Astrocyte of the hippocampus (primary cell): ENCODE data around the gene DIAPH3.

Source experiments
- DNase-seq: peaks from one replicate; pipeline ENCODE4 v3.0.0; 2011; ENCODE audit warnings: low read depth, low spot score

Gene DIAPH3

GRCh38 chr13:59789558-59789957 lies 374.2 kb downstream of the DIAPH3 start:
- no peak for DNase-seq

GRCh38 chr13:59787679-59788078 lies 376.0 kb downstream of the DIAPH3 start:
- DNase-seq: no peak

GRCh38 chr13:59782696-59783095 lies 381.0 kb downstream of the DIAPH3 start:
- no peak for DNase-seq

DNA sequence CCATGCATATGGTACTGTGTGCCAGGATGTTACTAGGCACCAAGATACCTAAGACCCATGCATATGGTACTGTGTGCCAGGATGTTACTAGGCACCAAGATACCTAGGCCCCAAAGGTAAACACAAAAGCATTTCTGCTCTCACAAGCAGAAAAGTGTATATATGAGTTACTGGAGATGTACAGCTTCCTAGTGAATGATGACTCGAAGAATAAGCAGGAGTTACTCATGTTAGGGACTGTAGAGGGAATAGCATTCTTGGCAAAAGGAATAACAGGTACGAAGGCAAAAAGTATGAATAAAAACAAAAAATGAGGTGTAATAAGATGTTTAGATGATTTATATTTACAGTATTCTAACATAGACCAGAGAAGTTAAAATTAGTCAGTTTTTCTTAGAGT lies 383.7 kb downstream of the DIAPH3 start:
- DNase-seq: no peak

- DNase-seq: peak; percentile 48
These were observed 386.6 kb downstream of the DIAPH3 start for GRCh38 chr13:59776924-59777690.

DNA sequence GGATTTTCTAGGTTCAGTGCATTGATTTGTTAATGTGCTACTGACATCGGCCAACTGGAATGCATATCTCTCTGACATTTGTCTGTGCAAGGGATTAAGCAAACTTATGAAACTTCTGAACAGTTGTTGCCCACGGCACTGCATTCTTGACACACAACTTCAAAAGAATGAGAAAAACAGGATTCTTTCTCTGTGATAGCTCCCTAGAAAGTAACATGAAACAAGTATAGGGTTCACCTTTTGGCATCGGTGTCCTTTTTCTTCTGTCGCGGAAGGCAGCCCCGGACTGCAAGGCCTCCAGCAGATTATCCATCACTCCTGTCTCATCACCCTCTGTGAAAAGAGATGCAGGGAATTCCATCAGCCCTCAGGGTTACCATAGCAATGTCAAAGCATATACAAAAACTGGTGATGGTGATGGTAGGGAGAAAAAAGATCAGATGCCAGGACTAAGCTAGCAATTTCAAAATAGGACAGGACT lies 389.2 kb downstream of the DIAPH3 start:
- DNase-seq: peak; percentile 78

DNA sequence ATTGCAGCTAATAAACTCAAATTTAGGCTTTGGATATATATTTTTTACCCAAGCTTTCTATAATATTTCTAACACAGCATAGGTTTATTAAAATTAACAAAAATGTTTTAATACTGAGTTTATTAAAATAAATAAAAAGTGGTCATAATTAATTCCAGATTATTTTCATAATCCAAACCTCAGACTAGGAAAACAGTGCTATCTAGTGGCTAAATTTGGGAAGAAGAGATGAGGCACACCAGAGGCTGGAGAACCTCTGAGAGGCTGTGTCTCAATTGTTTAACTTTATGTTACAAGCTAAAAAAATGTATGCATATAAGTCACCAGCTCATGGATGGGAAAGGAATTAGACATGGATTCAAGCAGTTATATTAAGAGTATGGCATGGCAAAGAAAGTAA lies 392.5 kb downstream of the DIAPH3 start:
- peak; percentile 35 for DNase-seq

GRCh38 chr13:59770451-59770850 lies 393.3 kb downstream of the DIAPH3 start:
- DNase-seq: no peak

GRCh38 chr13:59766236-59766635 lies 397.5 kb downstream of the DIAPH3 start:
- DNase-seq: no peak

DNA sequence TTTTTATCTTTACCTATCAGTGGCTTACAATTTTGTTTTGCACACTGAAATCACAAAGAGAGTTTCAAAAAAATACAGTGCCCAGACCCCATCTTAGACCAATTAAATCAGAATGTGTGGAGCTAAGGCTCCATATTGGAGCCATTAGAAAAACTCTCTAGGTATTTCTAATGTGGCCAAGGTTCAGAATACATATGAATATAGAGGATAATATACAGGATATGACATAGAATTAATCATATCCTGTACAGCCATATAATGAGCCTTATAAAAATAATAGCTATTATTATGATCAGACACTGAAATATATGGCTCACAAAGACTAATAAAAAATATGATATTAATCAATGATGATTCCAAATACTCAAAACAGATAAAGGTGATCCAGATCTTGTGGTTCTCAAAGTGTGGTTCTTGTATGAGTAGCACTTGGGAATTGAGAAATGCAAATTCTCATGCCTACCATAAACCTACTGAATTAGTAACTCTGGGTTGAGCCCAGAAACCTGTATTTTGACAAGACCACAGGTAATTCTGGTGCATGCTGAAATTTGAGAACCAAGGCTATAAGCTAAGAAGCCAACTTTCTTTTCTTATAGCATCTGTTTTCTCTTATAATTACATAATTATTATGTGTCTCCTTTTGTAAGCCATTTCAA lies 408.0 kb downstream of the DIAPH3 start:
- DNase-seq: no peak

DNA sequence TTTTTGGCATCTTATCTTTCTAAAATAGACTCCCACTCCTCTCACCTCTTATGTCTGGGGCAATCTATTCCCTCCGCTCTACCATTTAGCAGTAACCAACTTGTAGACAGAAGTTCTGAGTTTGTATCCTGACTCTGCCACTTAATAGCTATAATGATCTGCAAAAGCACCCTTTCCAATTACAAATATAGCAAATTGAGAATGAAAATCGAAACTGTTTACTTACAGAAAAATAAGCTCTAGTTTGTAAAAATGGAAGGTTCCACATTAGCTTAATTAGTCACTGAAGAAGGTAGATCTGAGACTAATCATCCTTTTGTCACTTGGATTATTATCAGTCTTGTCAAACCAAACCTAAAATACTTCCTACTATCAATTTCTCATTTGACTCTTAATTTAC lies 409.3 kb downstream of the DIAPH3 start:
- no peak for DNase-seq

DNA sequence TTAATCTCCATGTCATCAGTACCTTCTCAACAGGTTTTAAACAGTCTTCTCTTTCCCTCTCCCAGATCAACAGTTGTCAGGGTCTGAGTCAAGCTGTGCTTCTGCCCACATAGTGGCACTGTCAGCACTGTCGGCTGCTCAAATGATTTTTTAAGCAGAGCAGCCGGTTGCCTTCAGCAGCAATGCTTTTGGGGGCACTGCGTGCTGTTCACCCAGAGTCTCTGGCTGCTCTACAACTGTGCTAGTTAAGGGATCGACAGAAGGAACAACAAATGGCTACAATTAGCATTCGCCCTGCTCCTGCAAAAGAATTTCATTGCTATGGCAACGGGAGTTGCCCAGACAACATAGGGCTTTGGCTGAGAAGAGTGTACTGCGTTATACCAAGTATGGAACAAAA lies 412.9 kb downstream of the DIAPH3 start:
- DNase-seq: peak; percentile 92

DNA sequence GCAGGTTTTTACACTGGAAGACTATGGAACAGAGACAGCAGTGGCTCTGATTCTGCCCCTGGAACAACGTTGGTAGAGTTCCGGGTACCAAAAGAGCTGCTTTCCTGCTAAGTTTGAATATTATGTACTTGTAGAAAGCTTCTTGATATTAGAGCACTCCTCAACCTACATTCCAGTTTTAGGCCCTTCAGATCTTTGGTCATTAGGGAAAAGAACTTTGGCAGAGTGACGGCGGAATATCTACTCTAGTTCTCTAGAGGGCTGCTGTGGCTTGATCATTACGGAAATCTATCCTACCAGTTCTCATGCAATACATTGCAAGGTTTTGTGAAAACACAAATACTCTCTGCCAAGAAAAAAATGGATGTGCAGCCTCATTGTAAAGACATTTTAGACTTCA lies 415.7 kb downstream of the DIAPH3 start:
- no peak for DNase-seq

GRCh38 chr13:59747529-59747928 lies 416.2 kb downstream of the DIAPH3 start:
- no peak for DNase-seq

- peak; percentile 29 for DNase-seq
These were observed 417.3 kb downstream of the DIAPH3 start for GRCh38 chr13:59746291-59746962.

GRCh38 chr13:59745392-59745788 lies 418.3 kb downstream of the DIAPH3 start:
- no peak for DNase-seq

DNA sequence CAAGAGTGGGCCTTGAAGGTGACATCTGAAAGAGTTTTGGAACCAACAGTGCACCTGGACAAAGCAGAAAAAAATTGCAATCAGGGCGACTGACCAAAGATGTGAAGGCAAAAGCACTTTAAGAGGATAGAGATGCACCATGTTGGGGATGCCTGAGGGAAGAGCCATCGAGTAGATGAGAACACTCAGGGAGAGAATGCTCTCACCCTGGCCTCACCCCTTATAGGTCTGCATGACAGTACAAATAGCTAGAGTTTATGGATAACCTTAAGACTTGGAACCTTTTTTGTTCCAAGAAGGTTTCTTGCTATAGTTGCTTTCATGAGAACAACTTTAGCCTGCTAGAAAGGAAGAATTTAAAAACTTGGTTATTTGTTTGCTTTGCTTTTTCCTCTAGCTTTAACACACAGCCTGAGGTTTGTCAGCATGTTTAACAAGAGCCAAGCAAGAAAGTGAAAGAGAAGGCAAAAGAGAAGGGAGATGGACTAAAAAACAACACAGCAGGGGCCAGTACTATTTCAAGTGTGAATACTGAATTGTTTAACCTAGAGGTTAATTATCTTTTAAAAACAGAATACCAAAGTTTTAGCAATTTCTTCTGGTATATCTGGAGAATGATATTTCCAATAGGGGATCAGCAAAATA lies 418.9 kb downstream of the DIAPH3 start:
- no peak for DNase-seq

DNA sequence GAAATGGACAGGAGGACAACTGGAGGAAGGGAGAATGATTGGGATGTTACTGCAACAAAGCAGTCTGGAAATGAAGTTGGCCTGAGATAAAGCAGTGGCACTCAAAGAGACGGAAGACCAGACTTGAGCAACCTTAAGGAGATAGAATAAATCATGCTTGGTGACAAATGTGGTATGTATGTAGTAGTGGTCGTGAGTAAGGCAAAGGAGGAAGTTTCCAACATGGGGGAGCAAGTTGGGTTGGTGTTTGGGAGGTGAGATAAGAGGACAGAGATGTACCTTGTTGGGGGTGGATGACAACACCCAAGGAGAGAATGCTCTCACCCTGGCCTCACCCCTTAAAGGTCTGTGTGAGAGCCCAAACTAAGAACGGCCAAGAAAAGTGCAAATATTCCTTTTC lies 420.5 kb downstream of the DIAPH3 start:
- DNase-seq: no peak

GRCh38 chr13:59742467-59742866 lies 421.3 kb downstream of the DIAPH3 start:
- no peak for DNase-seq

DNA sequence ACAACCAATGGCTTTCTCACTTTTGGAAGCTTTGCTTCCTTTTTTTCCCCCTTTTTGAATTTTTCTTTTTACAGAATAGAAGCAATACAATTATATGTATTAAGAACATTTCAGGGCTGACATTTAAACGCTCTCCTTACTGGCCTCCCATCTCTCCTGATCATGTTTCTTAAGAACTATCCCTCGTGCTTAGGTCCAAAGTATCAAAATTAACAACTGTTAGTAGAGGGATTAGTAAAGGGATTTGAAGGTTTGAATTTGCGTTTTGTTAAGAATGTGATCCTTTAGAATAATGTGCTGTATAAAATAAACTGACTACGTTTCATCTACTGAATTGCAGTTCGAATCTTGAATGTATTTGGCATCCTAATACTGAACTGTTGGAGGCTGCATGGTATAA lies 424.8 kb downstream of the DIAPH3 start:
- no peak for DNase-seq

DNA sequence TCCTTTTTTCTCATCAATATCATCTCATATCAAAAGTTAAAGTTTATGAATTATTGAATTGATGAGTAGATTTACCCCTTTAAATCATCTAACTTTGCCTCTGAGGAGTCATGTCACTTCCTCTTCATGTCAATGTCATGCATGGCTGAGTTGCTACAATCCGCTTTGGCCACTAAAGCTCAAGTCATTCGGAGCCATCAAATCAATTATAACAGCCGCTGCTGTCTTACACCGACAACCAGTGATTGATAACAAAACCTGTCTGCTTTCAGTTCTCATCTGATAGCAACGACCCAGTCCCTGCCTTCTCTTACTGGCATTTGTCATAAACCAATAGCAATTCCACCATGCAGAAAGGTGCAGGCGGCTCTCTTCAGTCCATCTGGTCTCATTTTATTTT lies 429.3 kb downstream of the DIAPH3 start:
- no peak for DNase-seq

- no peak for DNase-seq
These were observed 430.0 kb downstream of the DIAPH3 start for GRCh38 chr13:59733744-59734143.
